ENCODE results near the gene SH3PXD2B.

Gene SH3PXD2B

GRCh38 chr5:172452398-172453205, 1.7 kb downstream of the SH3PXD2B start:
- peak; percentile 65 for DNase-seq

- peak; percentile 70 for DNase-seq
Observed at GRCh38 chr5:172451771-172452197, 2.5 kb downstream of the SH3PXD2B start.

GRCh38 chr5:172450861-172451695, 3.2 kb downstream of the SH3PXD2B start:
- DNase-seq = peak; percentile 49

GRCh38 chr5:172450453-172450852, 3.9 kb downstream of the SH3PXD2B start:
- no peak for DNase-seq

GRCh38 chr5:172448999-172449398, 5.3 kb downstream of the SH3PXD2B start:
- DNase-seq = no peak

- DNase-seq = no peak
Observed at GRCh38 chr5:172447646-172448365, 6.5 kb downstream of the SH3PXD2B start.

GRCh38 chr5:172446336-172447051, 7.8 kb downstream of the SH3PXD2B start:
- DNase-seq = no peak

- DNase-seq = no peak
Observed at GRCh38 chr5:172445866-172446265, 8.5 kb downstream of the SH3PXD2B start.

- no peak for DNase-seq
Observed at GRCh38 chr5:172444626-172445365, 9.5 kb downstream of the SH3PXD2B start.

- no peak for DNase-seq
Observed at GRCh38 chr5:172444110-172444510, 10.2 kb downstream of the SH3PXD2B start.

GRCh38 chr5:172443441-172444109, 10.8 kb downstream of the SH3PXD2B start:
- DNase-seq = peak; percentile 95

- DNase-seq = no peak
Observed at GRCh38 chr5:172442592-172442991, 11.7 kb downstream of the SH3PXD2B start.

GRCh38 chr5:172441262-172441751, 13.0 kb downstream of the SH3PXD2B start:
- no peak for DNase-seq

GRCh38 chr5:172440486-172440885, 13.8 kb downstream of the SH3PXD2B start:
- DNase-seq = no peak

- no peak for DNase-seq
Observed at GRCh38 chr5:172439785-172440477, 14.4 kb downstream of the SH3PXD2B start.

GRCh38 chr5:172438319-172438668, 16.0 kb downstream of the SH3PXD2B start:
- no peak for DNase-seq

GRCh38 chr5:172437445-172438318, 16.6 kb downstream of the SH3PXD2B start:
- peak; percentile 78 for DNase-seq

- no peak for DNase-seq
Observed at GRCh38 chr5:172436879-172437369, 17.4 kb downstream of the SH3PXD2B start.
